Suprapubic skin (tissue), 4 donors: ENCODE measurements around the gene SHROOM1.

ENCODE experiments used
- CTCF ChIP-seq, 2 donors: fragments of 200-600 bp in 1 of 2; fragments of 450-650 bp in 1 of 2; sonication (generic) in 1 of 2; IDR thresholded peaks; one replicate each; pipeline ENCODE4 v1.5.1; 2016 to 2019; ENCODE audit warnings: antibody characterized with exemption in 2 of 2, mild to moderate bottlenecking in 1 of 2, moderate library complexity in 1 of 2
- EP300 ChIP-seq: sonication (generic); formaldehyde crosslinking; IDR thresholded peaks from one replicate; pipeline ENCODE4 v1.6.1; 2017; ENCODE audit warnings: antibody characterized with exemption
- POLR2A ChIP-seq, 2 donors: fragments of 450-650 bp; IDR thresholded peaks; one replicate each; pipeline ENCODE4 v1.6.1; 2017; ENCODE audit warnings: antibody characterized with exemption in 2 of 2, mild to moderate bottlenecking in 2 of 2, moderate library complexity in 2 of 2
- POLR2AphosphoS5 ChIP-seq, 3 donors: sonication (generic); formaldehyde crosslinking; IDR thresholded peaks; one replicate each; pipeline ENCODE4 v1.6.1; 2017; ENCODE audit warnings: antibody characterized with exemption in 3 of 3

DNA sequence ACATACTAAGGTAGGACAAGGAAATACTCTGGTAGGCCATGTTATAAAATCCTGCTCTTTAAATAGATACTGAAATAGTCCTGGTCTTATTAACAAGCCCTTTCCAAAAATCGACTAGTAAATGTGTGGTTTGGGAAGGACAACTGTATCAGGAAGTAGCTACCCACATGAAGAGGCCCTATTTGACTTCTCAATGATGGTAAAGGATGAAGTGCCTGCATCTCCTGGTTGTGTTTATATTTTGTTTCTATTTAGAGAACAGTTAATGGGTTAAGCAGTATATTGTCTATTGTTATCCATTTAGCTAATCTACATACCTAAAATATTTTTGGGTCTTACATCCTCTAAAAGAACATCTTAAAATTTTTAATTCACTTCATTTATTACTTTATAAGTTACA is 23.3 kb upstream of the SHROOM1 start:
- TF ChIP-seq EP300 (no peak), CTCF (IDR thresholded peaks at IDR 0.05) (no peak), POLR2AphosphoS5 (IDR thresholded peaks at IDR 0.05) (no peak), POLR2A (IDR thresholded peaks at IDR 0.05) (no peak)
